Activated B cell treated with CpG ODN at 0.5 μM for 24 hours (primary cell): Measurements from ENCODE around the gene SYTL2. TPM values are rescaled to one million over a fixed set of nuclear protein-coding genes. Genes with fewer than 3 reads are reported as not detected.

ENCODE experiments used
- ATAC-seq: fragments of 200-7000 bp; cut with Tn5 transposase; one replicate; pipeline ENCODE4 v1.10.0; 2021; ENCODE audit warnings: low read depth, mild to moderate bottlenecking, moderate library complexity
- CTCF ChIA-PET: fragments of 350-600 bp; sonication (Branson Sonifier 250); formaldehyde crosslinking; loops from one replicate; lab custom pipeline; 2021; ENCODE audit warnings: antibody characterized with exemption; lab: Charles Lee
- POLR2A ChIA-PET: fragments of 350-600 bp; sonication (Branson Sonifier 250); formaldehyde crosslinking; loops from one replicate; lab custom pipeline; 2021; ENCODE audit warnings: antibody characterized with exemption; lab: Charles Lee
- DNase-seq: peaks from one replicate; pipeline ENCODE4 v3.0.0; 2022
- H3K27ac Mint-ChIP-seq: one replicate; pipeline ENCODE4 v1.8.0; 2020; ENCODE audit warnings: mixed read lengths
- H3K27me3 Mint-ChIP-seq: one replicate; pipeline ENCODE4 v1.8.0; 2021; ENCODE audit warnings: mixed read lengths
- H3K36me3 Mint-ChIP-seq: one replicate; pipeline ENCODE4 v1.8.0; 2021; ENCODE audit warnings: low read depth, mixed read lengths
- H3K4me1 Mint-ChIP-seq: one replicate; pipeline ENCODE4 v1.8.0; 2021; ENCODE audit warnings: mixed read lengths
- H3K4me3 Mint-ChIP-seq: one replicate; pipeline ENCODE4 v1.8.0; 2020; ENCODE audit warnings: mild to moderate bottlenecking, mixed read lengths
- H3K9me3 Mint-ChIP-seq: one replicate; pipeline ENCODE4 v1.8.0; 2020; ENCODE audit warnings: mixed read lengths
- intact Hi-C: fragments of 100-400 bp; cut with micrococcal nuclease; formaldehyde crosslinking; loops from one replicate; pipeline ENCODE4 v1.15.1; 2024
- total RNA-seq: library from RNA; stranded (reverse); gene quantifications from 2 replicates; pipeline ENCODE4 v1.2.3, GENCODE V29; 2022
- TF ChIP-seq, protein P1 (sequence below): fragments of 200-600 bp; IDR thresholded peaks from one replicate; pipeline ENCODE4 v1.8.0; 2022; ENCODE audit warnings: antibody characterized with exemption, mild to moderate bottlenecking

SYTL2 gene
- total RNA-seq, 1 donor from 2014 or later: 1.1 TPM

DNA sequence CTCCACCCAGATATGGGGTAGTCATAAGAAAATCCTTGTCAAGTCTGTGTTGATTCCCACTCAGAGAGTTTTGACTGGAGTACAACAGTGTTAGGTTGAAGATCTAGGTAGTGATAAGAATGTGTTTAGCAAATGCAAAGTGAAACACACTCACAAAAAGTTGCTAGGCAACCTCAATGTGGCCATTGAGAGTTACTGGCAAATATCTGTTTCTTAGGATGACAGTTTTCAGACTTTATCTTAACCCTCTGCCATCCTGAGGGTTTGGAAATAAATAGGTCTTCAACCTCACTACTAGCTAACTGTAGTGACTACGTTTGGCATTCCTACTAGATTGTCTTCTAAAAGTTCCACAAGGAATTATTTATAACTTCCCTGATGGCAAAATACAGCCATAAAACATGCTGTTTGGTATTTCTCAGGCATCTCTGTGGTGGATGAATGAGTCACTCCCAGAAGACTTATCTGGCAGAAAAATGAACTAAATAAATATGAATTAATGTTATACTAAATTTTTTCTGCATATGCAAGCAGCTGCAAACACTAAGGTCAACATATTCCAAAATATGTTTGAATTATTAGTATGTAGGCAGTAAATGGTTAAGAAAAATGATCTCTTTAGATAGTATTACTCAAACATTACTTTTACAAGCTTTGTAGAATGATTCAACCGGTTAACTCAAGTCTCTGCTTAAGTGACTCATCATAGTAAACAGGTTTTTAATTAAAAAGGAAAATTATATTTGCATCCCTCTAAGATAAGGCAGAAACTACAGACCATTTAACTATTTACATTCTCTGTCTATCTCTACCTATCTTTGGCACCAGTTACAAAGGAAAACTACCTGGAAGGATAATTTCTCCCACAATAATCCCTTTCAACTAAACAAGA is 17.1 kb upstream of the SYTL2 start:
- no peaks in the 10 kb centered on the region for H3K27me3 Mint-ChIP-seq
- no peak overlapping the region for H3K4me3 Mint-ChIP-seq
- no peaks in the 10 kb centered on the region for H3K9me3 Mint-ChIP-seq
- TF ChIP-seq, protein P1, sequence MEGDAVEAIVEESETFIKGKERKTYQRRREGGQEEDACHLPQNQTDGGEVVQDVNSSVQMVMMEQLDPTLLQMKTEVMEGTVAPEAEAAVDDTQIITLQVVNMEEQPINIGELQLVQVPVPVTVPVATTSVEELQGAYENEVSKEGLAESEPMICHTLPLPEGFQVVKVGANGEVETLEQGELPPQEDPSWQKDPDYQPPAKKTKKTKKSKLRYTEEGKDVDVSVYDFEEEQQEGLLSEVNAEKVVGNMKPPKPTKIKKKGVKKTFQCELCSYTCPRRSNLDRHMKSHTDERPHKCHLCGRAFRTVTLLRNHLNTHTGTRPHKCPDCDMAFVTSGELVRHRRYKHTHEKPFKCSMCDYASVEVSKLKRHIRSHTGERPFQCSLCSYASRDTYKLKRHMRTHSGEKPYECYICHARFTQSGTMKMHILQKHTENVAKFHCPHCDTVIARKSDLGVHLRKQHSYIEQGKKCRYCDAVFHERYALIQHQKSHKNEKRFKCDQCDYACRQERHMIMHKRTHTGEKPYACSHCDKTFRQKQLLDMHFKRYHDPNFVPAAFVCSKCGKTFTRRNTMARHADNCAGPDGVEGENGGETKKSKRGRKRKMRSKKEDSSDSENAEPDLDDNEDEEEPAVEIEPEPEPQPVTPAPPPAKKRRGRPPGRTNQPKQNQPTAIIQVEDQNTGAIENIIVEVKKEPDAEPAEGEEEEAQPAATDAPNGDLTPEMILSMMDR: no peak
- ATAC-seq: no peak
- no peaks in the 10 kb centered on the region for H3K36me3 Mint-ChIP-seq
- no peaks in the 10 kb centered on the region for H3K4me1 Mint-ChIP-seq
- ChIA-PET POLR2A (no interaction called here), CTCF (no interaction called here)
- intact Hi-C loops: no loop called here
- DNase-seq: no peak
- H3K27ac Mint-ChIP-seq: no peak overlapping the region

GRCh38 chr11:85826116-85826855 is 15.3 kb upstream of the SYTL2 start:
- ChIA-PET POLR2A (no interaction called here), CTCF (no interaction called here)
- intact Hi-C loops: loop anchor here (1.0 kb wide), 1 partner anchor 231 kb away; no protein-coding TSS in a partner anchor

DNA sequence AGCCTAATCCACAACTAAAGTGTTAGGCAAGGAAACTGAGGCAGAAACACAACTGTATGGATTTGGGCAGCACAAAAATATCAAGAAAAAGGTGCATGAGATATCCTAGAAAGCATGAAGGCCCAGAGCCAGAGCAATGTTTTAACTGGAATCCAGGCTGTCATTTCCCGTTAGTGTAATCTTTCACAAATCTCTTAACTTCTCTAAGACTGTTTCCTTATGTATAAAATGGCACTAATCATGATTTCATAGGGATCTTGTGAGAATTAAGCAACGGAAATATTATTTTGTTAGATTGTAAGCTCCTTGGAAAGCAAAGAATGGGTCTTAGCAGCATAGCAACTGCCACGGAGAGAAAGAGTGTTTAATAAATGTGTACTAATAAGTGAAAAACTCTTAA is 14.7 kb upstream of the SYTL2 start:
- Mint-ChIP-seq H3K9me3 (no peaks in the 10 kb centered on the region), H3K27me3 (no peaks in the 10 kb centered on the region), H3K4me1 (no peaks in the 10 kb centered on the region), H3K4me3 (no peak overlapping the region), H3K27ac (no peak overlapping the region), H3K36me3 (no peaks in the 10 kb centered on the region)
- no peak for ATAC-seq
- ChIA-PET POLR2A (no interaction called here), CTCF (interaction anchor here (0.6 kb wide), 1 partner anchor 16 kb away, joined by 3 read pairs; no protein-coding TSS in a partner anchor)
- intact Hi-C loops: loop anchor here (1.0 kb wide), 1 partner anchor 230 kb away; no protein-coding TSS in a partner anchor
- DNase-seq: no peak
- TF ChIP-seq, protein P1: no peak

More at GRCh38 chr11:85826116-85826855, 15.3 kb upstream of the SYTL2 start:
- Mint-ChIP-seq H3K27me3 (no peaks in the 10 kb centered on the region), H3K27ac (no peak overlapping the region), H3K9me3 (no peaks in the 10 kb centered on the region), H3K4me1 (no peaks in the 10 kb centered on the region), H3K4me3 (no peak overlapping the region), H3K36me3 (no peaks in the 10 kb centered on the region)
- TF ChIP-seq, protein P1: no peak
- ATAC-seq (no peak), DNase-seq (no peak)

- ChIA-PET POLR2A (no interaction called here), CTCF (no interaction called here)
- ATAC-seq: no peak
- TF ChIP-seq, protein P1: no peak
- Mint-ChIP-seq H3K36me3 (no peaks in the 10 kb centered on the region), H3K27me3 (no peaks in the 10 kb centered on the region), H3K4me1 (no peaks in the 10 kb centered on the region), H3K9me3 (no peaks in the 10 kb centered on the region), H3K4me3 (no peak overlapping the region), H3K27ac (no peak overlapping the region)
- intact Hi-C loops: no loop called here
- DNase-seq: no peak
Observed at GRCh38 chr11:85823816-85824215, 12.9 kb upstream of the SYTL2 start.

DNA sequence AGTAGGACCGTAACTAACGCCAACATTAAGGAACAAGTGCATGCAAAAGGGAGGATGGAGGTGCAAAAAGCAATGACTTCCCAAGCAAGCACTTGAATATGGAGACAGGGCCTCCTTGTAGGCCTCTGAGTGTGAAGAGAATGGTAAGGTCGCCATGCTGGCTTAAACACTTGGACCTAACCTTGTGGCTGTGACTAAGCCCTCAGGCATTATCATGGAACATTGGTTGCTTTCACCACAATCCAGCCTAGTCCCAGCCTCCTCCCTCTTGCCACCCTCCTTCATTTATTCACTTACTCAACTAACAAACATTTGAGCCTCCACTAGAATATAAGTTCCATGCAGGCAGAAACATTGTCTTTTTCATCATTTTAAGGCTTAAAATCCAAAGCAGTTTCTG is 11.9 kb upstream of the SYTL2 start:
- no peaks in the 10 kb centered on the region for H3K36me3 Mint-ChIP-seq
- TF ChIP-seq, protein P1: no peak
- no peak overlapping the region for H3K4me3 Mint-ChIP-seq
- CTCF ChIA-PET: no interaction called here
- H3K9me3 Mint-ChIP-seq: no peaks in the 10 kb centered on the region
- no peaks in the 10 kb centered on the region for H3K4me1 Mint-ChIP-seq
- H3K27ac Mint-ChIP-seq: no peak overlapping the region
- ATAC-seq (no peak), DNase-seq (no peak)
- no peaks in the 10 kb centered on the region for H3K27me3 Mint-ChIP-seq
- intact Hi-C loops: no loop called here
- POLR2A ChIA-PET: no interaction called here
